K562 (cell line): ENCODE measurements around the gene LRRC25.
A peak's percentile ranks its signal among the peaks of the same experiment; 100 is the strongest.

Source experiments
- C11orf30 ChIP-seq: fragments of 450-650 bp; IDR thresholded peaks from 2 replicates; pipeline ENCODE4 v1.6.1; 2016; ENCODE audit warnings: low read depth, mild to moderate bottlenecking
- ERF ChIP-seq: fragments of 450-650 bp; formaldehyde crosslinking; IDR thresholded peaks from 2 replicates; pipeline ENCODE4 v1.4.0; 2020; ENCODE audit warnings: mild to moderate bottlenecking, mixed read lengths
- HNRNPL ChIP-seq: fragments of 200-400 bp; formaldehyde crosslinking; IDR thresholded peaks from 2 replicates; pipeline ENCODE4 v1.6.1; 2017; ENCODE audit warnings: low read depth, mild to moderate bottlenecking, low read length
- JUND ChIP-seq, 2 experiments: IDR thresholded peaks; 2 replicates in 1 of 2; 3 replicates in 1 of 2; pipeline ENCODE4 v1.6.1; 2011; ENCODE audit warnings: borderline replicate concordance in 2 of 2, low read depth in 2 of 2, low read length in 2 of 2, improper control_type of control experiment in 1 of 2, missing biosample characterization in 1 of 2, missing genetic modification characterization in 1 of 2, missing genetic modification reagents in 1 of 2
- POLR2A ChIP-seq: fragments of 450-650 bp; conservative IDR thresholded peaks from 2 replicates; pipeline ENCODE4 v1.6.1; 2016
- SRSF1 ChIP-seq: fragments of 200-400 bp; formaldehyde crosslinking; IDR thresholded peaks from 2 replicates; pipeline ENCODE4 v1.6.1; 2017; ENCODE audit warnings: mild to moderate bottlenecking, low read depth, low read length, moderate library complexity
- TGIF2 ChIP-seq: sonication (generic); formaldehyde crosslinking; IDR thresholded peaks from 2 replicates; pipeline ENCODE4 v1.8.1; 2022; ENCODE audit warnings: mild to moderate bottlenecking, missing genetic modification reagents, moderate library complexity
- ZFP30 ChIP-seq: fragments of 250-450 bp; sonication (Bioruptor Pico); IDR thresholded peaks from 2 replicates; pipeline ENCODE4 v1.8.0; 2022; ENCODE audit warnings: moderate library complexity, mild to moderate bottlenecking, inconsistent platforms, borderline replicate concordance
- ZNF696 ChIP-seq: fragments of 250-450 bp; sonication (Bioruptor Pico); conservative IDR thresholded peaks from 2 replicates; pipeline ENCODE4 v1.4.0; 2020; ENCODE audit warnings: mild to moderate bottlenecking, moderate library complexity
- TF ChIP-seq, protein P1 (sequence below), 3 experiments: IDR thresholded peaks in 2 of 3; conservative IDR thresholded peaks in 1 of 3; 2 replicates each; pipeline ENCODE4 v1.5.1; 2011 to 2012; ENCODE audit warnings: low read length in 3 of 3, mild to moderate bottlenecking in 3 of 3, control low read depth in 2 of 3, improper control_type of control experiment in 1 of 3, inconsistent platforms in 1 of 3, low read depth in 1 of 3, mixed read lengths in 1 of 3, moderate library complexity in 1 of 3; ENCODE audit not compliant: insufficient read depth in 2 of 3
- TF ChIP-seq, protein P2 (sequence below): sonication (generic); formaldehyde crosslinking; IDR thresholded peaks from 2 replicates; pipeline ENCODE4 v1.8.0; 2023; ENCODE audit warnings: mild to moderate bottlenecking, missing genetic modification reagents
- TF ChIP-seq, protein P3 (sequence below): fragments of 450-650 bp; formaldehyde crosslinking; IDR thresholded peaks from 2 replicates; pipeline ENCODE4 v1.4.0; 2020; ENCODE audit warnings: mild to moderate bottlenecking, moderate library complexity
- TF ChIP-seq, protein P4 (sequence below): sonication (generic); formaldehyde crosslinking; IDR thresholded peaks from 2 replicates; pipeline ENCODE4 v1.8.1; 2023; ENCODE audit warnings: mild to moderate bottlenecking, missing genetic modification reagents
- TF ChIP-seq, protein P5 (sequence below): sonication (generic); formaldehyde crosslinking; IDR thresholded peaks from 2 replicates; pipeline ENCODE4 v1.8.0; 2022; ENCODE audit warnings: mild to moderate bottlenecking, low read depth, missing genetic modification reagents

DNA sequence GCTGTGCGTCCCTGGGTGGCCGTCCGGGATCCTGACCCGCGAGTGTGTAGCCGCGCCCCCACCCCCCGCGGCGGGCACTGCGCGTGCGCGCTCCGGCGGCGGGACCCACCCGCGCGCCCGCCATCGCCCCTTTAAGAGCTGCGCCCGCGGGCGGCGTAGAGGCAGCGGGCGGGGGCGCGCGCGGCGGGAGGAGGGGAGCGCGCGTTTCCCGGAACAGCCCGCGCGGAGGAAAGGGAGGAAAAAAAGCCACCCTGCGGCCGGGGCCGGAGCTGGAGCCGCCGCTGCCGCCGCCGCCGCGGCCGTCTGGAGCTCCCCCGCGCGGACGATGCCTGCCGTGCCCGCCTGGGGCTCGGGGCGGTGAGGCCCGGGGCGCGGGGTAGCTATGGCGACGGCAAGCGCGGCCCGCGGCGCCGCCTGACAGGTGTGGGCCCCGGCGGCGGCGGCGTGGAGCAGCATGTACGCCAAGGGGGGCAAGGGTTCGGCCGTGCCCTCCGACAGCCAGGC is 21.8 kb upstream of the LRRC25 start, which contains the start of gene SSBP4:
- TF ChIP-seq ZFP30 (CRISPR knock-in tag), result no peak
- TF ChIP-seq, protein P1, sequence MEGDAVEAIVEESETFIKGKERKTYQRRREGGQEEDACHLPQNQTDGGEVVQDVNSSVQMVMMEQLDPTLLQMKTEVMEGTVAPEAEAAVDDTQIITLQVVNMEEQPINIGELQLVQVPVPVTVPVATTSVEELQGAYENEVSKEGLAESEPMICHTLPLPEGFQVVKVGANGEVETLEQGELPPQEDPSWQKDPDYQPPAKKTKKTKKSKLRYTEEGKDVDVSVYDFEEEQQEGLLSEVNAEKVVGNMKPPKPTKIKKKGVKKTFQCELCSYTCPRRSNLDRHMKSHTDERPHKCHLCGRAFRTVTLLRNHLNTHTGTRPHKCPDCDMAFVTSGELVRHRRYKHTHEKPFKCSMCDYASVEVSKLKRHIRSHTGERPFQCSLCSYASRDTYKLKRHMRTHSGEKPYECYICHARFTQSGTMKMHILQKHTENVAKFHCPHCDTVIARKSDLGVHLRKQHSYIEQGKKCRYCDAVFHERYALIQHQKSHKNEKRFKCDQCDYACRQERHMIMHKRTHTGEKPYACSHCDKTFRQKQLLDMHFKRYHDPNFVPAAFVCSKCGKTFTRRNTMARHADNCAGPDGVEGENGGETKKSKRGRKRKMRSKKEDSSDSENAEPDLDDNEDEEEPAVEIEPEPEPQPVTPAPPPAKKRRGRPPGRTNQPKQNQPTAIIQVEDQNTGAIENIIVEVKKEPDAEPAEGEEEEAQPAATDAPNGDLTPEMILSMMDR (IDR thresholded peaks at IDR 0.05 in 2 of 3, conservative IDR thresholded peaks at IDR 0.05 in 1 of 3; ENCODE audit: insufficient read depth in 2 of 3, low read depth in 1 of 3, low read length in 3 of 3), result peak; percentile 17 to 95 (median 66); a peak in 4 of 6 replicates
- TF ChIP-seq C11orf30, result no peak
- no peak for TF ChIP-seq ZNF696 (CRISPR knock-in tag)
- TF ChIP-seq ERF, result peak; percentile 46; the same call in 1 of the 2 replicates
- TF ChIP-seq POLR2A, result no peak
- TF ChIP-seq JUND (IDR thresholded peaks at IDR 0.05; ENCODE audit: borderline replicate concordance, low read depth, low read length), result peak; percentile 63; the same call in 1 of the 2 replicates
- TF ChIP-seq JUND (tag; IDR thresholded peaks at IDR 0.05; ENCODE audit: borderline replicate concordance, low read depth, low read length), result no peak
- TF ChIP-seq, protein P2, sequence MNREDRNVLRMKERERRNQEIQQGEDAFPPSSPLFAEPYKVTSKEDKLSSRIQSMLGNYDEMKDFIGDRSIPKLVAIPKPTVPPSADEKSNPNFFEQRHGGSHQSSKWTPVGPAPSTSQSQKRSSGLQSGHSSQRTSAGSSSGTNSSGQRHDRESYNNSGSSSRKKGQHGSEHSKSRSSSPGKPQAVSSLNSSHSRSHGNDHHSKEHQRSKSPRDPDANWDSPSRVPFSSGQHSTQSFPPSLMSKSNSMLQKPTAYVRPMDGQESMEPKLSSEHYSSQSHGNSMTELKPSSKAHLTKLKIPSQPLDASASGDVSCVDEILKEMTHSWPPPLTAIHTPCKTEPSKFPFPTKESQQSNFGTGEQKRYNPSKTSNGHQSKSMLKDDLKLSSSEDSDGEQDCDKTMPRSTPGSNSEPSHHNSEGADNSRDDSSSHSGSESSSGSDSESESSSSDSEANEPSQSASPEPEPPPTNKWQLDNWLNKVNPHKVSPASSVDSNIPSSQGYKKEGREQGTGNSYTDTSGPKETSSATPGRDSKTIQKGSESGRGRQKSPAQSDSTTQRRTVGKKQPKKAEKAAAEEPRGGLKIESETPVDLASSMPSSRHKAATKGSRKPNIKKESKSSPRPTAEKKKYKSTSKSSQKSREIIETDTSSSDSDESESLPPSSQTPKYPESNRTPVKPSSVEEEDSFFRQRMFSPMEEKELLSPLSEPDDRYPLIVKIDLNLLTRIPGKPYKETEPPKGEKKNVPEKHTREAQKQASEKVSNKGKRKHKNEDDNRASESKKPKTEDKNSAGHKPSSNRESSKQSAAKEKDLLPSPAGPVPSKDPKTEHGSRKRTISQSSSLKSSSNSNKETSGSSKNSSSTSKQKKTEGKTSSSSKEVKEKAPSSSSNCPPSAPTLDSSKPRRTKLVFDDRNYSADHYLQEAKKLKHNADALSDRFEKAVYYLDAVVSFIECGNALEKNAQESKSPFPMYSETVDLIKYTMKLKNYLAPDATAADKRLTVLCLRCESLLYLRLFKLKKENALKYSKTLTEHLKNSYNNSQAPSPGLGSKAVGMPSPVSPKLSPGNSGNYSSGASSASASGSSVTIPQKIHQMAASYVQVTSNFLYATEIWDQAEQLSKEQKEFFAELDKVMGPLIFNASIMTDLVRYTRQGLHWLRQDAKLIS (CRISPR knock-in tag), result no peak
- TF ChIP-seq, protein P3, sequence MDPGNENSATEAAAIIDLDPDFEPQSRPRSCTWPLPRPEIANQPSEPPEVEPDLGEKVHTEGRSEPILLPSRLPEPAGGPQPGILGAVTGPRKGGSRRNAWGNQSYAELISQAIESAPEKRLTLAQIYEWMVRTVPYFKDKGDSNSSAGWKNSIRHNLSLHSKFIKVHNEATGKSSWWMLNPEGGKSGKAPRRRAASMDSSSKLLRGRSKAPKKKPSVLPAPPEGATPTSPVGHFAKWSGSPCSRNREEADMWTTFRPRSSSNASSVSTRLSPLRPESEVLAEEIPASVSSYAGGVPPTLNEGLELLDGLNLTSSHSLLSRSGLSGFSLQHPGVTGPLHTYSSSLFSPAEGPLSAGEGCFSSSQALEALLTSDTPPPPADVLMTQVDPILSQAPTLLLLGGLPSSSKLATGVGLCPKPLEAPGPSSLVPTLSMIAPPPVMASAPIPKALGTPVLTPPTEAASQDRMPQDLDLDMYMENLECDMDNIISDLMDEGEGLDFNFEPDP (CRISPR knock-in tag), result no peak
- TF ChIP-seq HNRNPL, result peak; percentile 66; the same call in 1 of the 2 replicates
- TF ChIP-seq TGIF2 (CRISPR knock-in tag), result no peak
- TF ChIP-seq, protein P4, sequence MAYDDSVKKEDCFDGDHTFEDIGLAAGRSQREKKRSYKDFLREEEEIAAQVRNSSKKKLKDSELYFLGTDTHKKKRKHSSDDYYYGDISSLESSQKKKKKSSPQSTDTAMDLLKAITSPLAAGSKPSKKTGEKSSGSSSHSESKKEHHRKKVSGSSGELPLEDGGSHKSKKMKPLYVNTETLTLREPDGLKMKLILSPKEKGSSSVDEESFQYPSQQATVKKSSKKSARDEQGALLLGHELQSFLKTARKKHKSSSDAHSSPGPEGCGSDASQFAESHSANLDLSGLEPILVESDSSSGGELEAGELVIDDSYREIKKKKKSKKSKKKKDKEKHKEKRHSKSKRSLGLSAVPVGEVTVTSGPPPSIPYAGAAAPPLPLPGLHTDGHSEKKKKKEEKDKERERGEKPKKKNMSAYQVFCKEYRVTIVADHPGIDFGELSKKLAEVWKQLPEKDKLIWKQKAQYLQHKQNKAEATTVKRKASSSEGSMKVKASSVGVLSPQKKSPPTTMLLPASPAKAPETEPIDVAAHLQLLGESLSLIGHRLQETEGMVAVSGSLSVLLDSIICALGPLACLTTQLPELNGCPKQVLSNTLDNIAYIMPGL (CRISPR knock-in tag), result peak; percentile 72
- no peak for TF ChIP-seq SRSF1
- TF ChIP-seq, protein P5, sequence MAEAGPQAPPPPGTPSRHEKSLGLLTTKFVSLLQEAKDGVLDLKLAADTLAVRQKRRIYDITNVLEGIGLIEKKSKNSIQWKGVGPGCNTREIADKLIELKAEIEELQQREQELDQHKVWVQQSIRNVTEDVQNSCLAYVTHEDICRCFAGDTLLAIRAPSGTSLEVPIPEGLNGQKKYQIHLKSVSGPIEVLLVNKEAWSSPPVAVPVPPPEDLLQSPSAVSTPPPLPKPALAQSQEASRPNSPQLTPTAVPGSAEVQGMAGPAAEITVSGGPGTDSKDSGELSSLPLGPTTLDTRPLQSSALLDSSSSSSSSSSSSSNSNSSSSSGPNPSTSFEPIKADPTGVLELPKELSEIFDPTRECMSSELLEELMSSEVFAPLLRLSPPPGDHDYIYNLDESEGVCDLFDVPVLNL (CRISPR knock-in tag), result no peak
